GM20431 (cell line): ENCODE measurements around the gene FOXL1.

ENCODE experiments used
- in situ Hi-C: fragments of 300-500 bp; cut with MseI, MboI; formaldehyde crosslinking; loops from one replicate; pipeline ENCODE4 v1.15.0; 2020; ENCODE audit warnings: low sequenced_read_pairs; ENCODE audit not compliant: unreplicated experiment

Gene FOXL1

DNA sequence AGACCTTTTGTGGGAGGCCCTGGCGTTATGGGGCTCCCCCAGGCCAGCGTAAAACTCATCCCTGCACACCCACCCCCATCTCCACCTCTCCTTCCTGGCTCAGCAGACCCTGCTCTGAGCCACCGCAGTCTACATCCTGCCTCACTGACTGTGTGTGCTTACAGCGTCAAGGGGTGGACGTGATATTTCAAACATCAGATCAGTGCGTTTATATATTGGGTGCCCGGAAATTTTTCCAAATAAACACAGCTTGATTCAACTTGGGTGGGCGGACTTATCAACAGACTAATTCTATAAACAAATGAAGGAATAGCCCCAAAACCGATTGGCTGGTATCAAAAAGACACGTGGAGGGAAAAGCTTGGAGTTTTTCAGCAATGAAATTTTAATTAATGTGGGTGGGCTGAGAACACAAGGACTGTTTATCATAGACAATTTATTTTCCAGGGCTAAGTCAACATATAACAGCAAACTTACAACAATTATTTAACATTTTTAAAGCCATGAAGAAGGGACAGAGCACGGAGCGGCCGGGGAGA, at the start of gene FOXL1:
FOXL1 (plus strand) TSS at position 489 of the 539 bp plus-strand sequence. CDS start 175 bp downstream, outside the sequence.
- in situ Hi-C loops, result no loop called here

DNA sequence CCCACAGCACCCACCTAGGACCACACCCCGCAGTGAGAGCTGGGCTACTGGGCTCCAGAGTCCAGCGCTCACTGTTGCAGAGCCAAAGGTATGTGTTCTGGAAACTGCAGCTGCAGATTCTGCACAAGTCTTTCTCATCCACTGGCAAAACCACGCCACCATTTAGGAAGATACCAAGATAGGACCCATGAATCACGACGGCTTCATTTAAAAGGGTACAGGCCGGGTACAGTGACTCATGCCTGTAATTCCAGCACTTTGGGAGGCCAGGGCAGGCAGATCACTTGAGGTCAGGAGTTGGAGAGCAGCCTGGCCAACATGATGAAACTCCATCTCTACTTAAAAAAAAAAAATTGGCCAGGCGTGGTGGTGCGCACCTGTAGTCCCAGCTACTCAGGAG, 49.2 kb upstream of the FOXL1 start:
- in situ Hi-C loops, result loop anchor here (10.0 kb wide), 1 partner anchor 454 kb away; no protein-coding TSS in a partner anchor

DNA sequence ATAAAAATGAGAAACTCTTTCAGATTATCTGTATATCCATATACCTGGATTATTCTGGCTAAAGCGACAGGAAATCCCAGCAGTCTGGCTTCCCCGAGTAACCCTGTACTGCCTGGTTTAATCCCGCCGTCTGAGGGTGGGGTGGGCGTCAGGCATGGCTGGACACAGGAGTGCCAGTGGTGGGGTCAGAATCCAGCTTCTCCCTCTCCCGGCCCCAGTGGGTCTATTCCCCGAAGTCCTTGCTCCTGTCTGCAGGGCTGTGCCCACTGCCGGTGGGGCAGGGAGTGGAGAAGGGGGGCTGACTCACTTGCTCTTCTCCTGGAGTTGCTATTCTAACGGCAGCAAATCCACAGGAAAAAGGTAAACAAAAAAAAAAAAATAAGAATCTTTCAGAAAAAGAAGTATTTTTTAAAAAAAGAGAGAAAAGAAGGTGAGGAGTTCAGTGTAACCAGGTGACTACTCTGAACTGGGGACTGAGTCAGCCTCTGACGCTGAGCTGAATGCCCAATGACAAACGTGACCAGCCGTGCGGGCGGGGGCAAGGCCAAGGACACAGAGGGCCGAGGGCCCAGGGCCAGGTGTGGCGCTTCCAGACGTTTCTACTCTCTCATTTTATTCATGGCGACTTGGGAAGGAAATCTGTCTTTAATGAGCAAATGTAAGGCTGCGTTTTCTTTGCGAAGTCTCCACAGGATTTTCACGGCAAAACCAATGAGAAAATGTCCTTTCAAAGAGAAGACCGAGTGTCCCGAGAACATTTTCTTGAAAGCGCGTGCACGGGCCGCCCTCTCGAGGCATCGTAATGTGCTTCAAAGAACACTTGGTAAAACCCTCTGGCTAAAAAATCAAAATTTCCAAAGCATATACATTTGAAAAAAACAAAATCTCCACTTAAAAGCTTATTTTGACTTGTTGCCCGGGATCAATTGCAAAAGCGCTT, 47.8 kb upstream of the FOXL1 start:
- in situ Hi-C loops, result no loop called here

DNA sequence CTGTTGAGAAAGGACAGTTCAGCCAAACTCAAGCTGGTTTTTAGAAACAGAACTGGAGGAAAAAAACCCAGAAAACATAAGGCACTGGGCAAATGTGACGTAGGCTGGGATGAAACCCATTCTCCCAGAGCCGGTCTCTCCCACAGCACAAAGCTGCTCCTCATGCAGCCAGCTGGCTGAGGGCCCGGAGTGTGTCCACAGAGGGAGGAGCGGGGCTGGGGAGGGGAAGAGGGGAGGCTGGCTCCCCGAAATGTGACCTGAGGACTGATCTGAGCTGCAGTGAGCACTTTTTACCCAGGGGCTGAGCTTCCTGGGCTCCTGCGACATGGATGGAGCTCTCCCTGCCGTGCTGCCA, 47.2 kb upstream of the FOXL1 start:
- in situ Hi-C loops, result no loop called here

GRCh38 chr16:86531641-86532525, 46.5 kb upstream of the FOXL1 start:
- in situ Hi-C loops, result no loop called here

DNA sequence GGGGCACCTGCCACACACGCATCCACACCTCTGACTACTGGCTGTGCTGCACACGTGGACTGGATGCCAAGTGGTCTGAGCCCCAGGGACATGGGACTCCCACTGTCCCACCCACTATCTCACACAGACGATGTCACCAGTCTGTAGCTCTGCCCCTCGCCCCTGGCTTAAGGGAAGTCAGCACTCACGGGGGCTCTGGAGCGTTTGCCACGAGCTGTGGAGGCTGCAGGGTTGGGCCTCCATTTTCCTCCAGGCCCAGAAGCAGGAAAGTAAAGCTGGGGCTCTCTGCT, 45.9 kb upstream of the FOXL1 start:
- in situ Hi-C loops, result no loop called here

- in situ Hi-C loops, result no loop called here
Measured at GRCh38 chr16:86533076-86533475, 45.3 kb upstream of the FOXL1 start.

DNA sequence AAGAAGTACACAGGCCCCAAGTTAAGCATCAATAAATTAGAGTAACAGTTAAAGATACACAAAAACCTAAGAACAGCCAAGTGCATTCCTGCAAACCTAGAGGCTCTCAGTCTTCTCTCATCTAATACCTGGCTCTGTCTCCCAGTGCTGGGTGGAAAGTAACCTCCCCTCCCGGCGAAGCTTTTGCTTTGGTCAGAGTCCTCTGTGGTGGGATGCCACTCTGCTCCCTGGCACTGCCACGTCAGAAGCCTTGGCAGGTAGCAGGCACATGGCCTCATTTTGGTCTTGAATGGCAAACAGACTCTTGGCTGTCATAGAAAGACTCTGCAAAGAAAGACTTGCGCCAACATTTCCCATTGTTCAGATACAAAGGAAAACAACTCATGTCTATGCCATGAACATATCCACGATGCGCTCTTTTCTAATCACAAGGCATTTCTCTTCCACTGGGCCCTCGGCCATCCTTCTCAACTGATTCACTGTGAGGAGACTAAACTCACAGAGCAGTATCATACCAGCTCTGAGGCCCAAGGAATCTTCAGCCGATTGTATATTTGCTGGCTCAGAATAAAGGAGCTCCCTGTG, 44.5 kb upstream of the FOXL1 start:
- in situ Hi-C loops, result no loop called here

GRCh38 chr16:86534779-86535615, 43.4 kb upstream of the FOXL1 start:
- in situ Hi-C loops, result no loop called here

- in situ Hi-C loops, result no loop called here
Measured at GRCh38 chr16:86536621-86537020, 41.7 kb upstream of the FOXL1 start.

GRCh38 chr16:86537486-86537885, 40.9 kb upstream of the FOXL1 start:
- in situ Hi-C loops, result no loop called here

DNA sequence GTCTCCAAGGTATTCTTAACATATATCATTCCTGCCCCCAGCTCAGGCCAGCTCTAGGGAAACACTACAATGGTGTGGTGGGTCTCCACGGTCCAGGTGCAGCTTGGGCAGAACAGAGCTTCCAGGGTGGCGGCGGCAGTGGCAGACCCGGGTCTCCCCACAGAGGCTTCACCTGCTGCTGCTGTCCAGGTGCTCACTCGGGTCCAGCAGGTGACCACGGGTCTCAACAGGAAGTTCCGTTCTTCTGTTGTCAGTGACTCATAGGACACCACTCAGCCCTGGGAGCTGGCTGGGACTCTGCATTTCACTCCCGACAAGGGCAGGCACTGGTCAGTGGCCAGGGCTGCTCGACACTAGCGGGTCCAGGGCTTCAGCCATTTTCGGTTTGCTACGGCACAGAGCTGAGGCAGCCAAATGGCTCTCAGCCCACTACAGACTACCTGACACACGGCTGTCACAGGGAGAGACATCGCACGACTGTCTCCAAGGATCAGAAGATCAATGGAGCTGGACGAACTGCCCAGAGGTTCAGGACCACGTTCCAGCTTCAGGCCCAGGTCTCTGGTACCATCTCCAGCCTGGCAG, 40.1 kb upstream of the FOXL1 start:
- in situ Hi-C loops, result no loop called here

DNA sequence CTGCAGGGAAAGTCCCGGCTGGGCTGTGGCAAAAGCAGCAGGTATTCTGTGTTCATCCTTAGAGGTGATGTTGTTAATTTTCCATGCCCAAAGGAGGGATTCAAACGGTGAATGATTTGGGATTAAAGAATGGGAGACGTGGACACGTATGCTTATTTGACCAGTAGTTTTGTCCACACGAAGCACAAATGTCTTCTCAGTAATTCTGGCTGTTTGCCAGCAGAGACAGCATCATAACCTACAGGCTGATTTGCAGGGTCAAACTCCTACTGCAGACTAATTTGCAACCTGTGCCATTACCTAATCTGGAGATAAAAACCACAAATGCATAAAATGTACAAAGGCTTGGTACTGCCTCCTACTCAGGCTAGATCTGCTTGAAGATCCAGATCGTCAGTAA, 37.5 kb upstream of the FOXL1 start:
- in situ Hi-C loops, result no loop called here

- in situ Hi-C loops, result no loop called here
Measured at GRCh38 chr16:86541560-86541959, 36.8 kb upstream of the FOXL1 start.

GRCh38 chr16:86542756-86543750, 35.3 kb upstream of the FOXL1 start:
- in situ Hi-C loops, result no loop called here

DNA sequence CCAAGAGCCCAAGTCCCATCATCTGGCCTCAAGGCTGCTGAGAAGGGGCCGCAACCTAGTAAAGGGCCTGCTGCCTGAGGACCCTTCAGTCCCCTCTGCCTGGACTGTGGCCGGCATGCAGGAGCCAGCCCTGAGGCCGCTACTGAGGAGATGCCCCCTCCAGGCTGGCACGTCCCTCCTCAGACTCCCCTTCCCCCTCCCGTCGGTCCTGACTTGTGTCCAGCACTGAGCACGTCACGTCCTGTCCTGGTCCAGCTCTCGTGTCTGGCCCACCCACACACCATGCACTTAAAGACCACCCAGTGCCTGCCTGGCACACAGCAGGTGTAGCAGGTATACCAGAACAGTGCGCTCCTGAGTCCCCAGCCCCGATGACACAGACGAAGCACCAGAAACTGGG, 32.9 kb upstream of the FOXL1 start:
- in situ Hi-C loops, result no loop called here

DNA sequence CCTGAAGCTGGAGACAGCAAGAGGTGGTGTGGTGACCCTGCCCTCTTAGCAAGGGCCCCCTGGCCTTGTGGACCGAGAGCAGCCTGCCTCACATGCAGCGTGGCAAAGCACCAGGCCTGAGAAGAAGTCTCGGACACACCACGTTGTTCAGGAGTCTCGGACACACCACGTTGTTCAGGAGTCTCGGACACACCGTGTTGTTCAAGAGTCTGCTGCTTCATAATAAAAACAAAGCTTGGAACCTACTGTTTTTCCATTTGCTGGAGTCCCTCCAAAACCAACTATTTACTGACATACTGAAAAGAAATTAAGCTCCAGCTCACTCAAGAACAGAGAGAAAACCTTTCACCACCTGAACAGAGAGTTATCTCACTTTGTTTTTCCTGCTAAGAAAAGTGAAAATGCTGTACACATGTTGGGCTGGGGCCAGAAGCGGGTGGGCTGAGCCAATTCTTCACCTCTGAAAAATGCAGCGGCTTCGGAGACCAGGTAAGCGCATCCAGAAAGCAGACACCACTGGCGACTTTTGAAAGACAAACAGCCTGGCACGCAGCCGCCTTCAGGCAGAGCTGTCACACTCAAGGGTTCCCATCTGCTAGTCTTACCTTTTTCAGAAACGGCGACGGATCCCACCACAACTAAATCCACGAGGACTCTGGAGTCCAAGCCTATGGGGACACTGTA, 32.3 kb upstream of the FOXL1 start:
- in situ Hi-C loops, result no loop called here

- in situ Hi-C loops, result no loop called here
Measured at GRCh38 chr16:86546638-86547013, 31.7 kb upstream of the FOXL1 start.
